HepG2 (cell line): ENCODE measurements around the gene TMEM215. TPM values are rescaled to one million over a fixed set of nuclear protein-coding genes. Genes with fewer than 3 reads are reported as not detected.

ENCODE experiments used
- ATAC-seq: fragments of 200-7000 bp; cut with Tn5 transposase; 3 replicates; pipeline ENCODE4 v1.9.1; 2020; ENCODE audit warnings: mild to moderate bottlenecking, moderate library complexity
- BruUV-seq: library from RNA; stranded (reverse); fragments of 400-500 nt; replicated peaks from 2 replicates; lab custom pipeline; 2021; lab: Mats Ljungman, UMichigan
- CTCF ChIA-PET: fragments of 300-600 bp; formaldehyde crosslinking; extraction: SDS; loops from one replicate; lab custom pipeline; 2021; ENCODE audit warnings: low total read pairs, inconsistent platforms, low intra/inter-chr PET ratio; lab: Yijun Ruan, JAX
- POLR2A ChIA-PET: fragments of 350-600 bp; sonication (Branson Sonifier 250); formaldehyde crosslinking; loops from one replicate; lab custom pipeline; 2020; ENCODE audit warnings: antibody characterized with exemption, inconsistent platforms; lab: Yijun Ruan, JAX
- DNase-seq: peaks from one replicate; pipeline ENCODE4 v3.0.0-alpha.2; 2015; ENCODE audit warnings: low spot score
- FAIRE-seq: peaks from 3 replicates; lab custom pipeline; 2011; peaks lifted over from hg19 to GRCh38; lab: Jason Lieb, UNC
- H2AFZ ChIP-seq: one replicate; pipeline ENCODE4 v1.6.1; 2011; ENCODE audit warnings: low read length, inconsistent platforms
- H3K27ac ChIP-seq: fragments of 300-600 bp; 3 replicates; pipeline ENCODE4 v1.8.0; 2011; ENCODE audit warnings: mixed run types, mild to moderate bottlenecking, mixed read lengths, low read length, inconsistent platforms; ENCODE audit not compliant: insufficient read depth; ENCODE audit errors: extremely low read length
- H3K27me3 ChIP-seq, 2 experiments: fragments of 200-600 bp in 1 of 2; 2 replicates in 1 of 2; 3 replicates in 1 of 2; pipeline versions ENCODE4 v1.6.0 to v1.8.0; 2011; ENCODE audit warnings: low read length in 2 of 2, mild to moderate bottlenecking in 2 of 2, moderate library complexity in 2 of 2, inconsistent platforms in 1 of 2; ENCODE audit not compliant: insufficient read depth in 2 of 2, control insufficient read depth in 1 of 2
- H3K36me3 ChIP-seq, 2 experiments: fragments of 200-600 bp in 1 of 2; replicated peaks in 1 of 2; 2 replicates in 1 of 2; 3 replicates in 1 of 2; pipeline versions ENCODE4 v1.5.1 to v1.8.0; 2011; ENCODE audit warnings: low read length in 2 of 2, inconsistent platforms in 1 of 2; ENCODE audit not compliant: insufficient read depth in 2 of 2, control insufficient read depth in 1 of 2
- H3K4me1 ChIP-seq: 2 replicates; pipeline ENCODE4 v1.5.1; 2012; ENCODE audit warnings: low read length, inconsistent platforms; ENCODE audit not compliant: insufficient read depth
- H3K4me2 ChIP-seq: 2 replicates; pipeline ENCODE4 v1.6.0; 2011; ENCODE audit warnings: low read depth, low read length, inconsistent platforms
- H3K4me3 ChIP-seq, 3 experiments: fragments of 200-600 bp in 1 of 3; sonication (generic), shearing (Covaris generic) in 1 of 3; replicated peaks in 1 of 3; 2 replicates each; pipeline ENCODE4 v1.5.1; 2011 to 2016; ENCODE audit warnings: low read length in 3 of 3, inconsistent platforms in 2 of 3, low read depth in 2 of 3, mild to moderate bottlenecking in 2 of 3, control low read depth in 1 of 3, mixed read lengths in 1 of 3; ENCODE audit not compliant: insufficient read depth in 1 of 3
- H3K79me2 ChIP-seq: one replicate; pipeline ENCODE4 v1.6.1; 2011; ENCODE audit warnings: low read length, inconsistent platforms; ENCODE audit not compliant: insufficient read depth
- H3K9ac ChIP-seq: 2 replicates; pipeline ENCODE4 v1.6.0; 2011; ENCODE audit warnings: mild to moderate bottlenecking, low read depth, low read length, inconsistent platforms; ENCODE audit not compliant: insufficient read depth
- H3K9me3 ChIP-seq: 2 replicates; pipeline ENCODE4 v1.5.1; 2012; ENCODE audit warnings: mild to moderate bottlenecking, low read length
- H4K20me1 ChIP-seq: 2 replicates; pipeline ENCODE4 v1.6.0; 2011; ENCODE audit warnings: inconsistent platforms, mild to moderate bottlenecking, low read length, moderate library complexity; ENCODE audit not compliant: insufficient read depth
- BORCS8-MEF2B ChIP-seq: sonication (generic); formaldehyde crosslinking; IDR thresholded peaks from 2 replicates; pipeline ENCODE4 v1.8.0; 2022; ENCODE audit warnings: mild to moderate bottlenecking, missing genetic modification reagents
- BRD4 ChIP-seq: sonication (generic); formaldehyde crosslinking; IDR thresholded peaks from 2 replicates; pipeline ENCODE4 v1.4.0; 2020; ENCODE audit warnings: missing genetic modification reagents
- ELF4 ChIP-seq: sonication (generic); formaldehyde crosslinking; IDR thresholded peaks from 2 replicates; pipeline ENCODE4 v1.5.0; 2020; ENCODE audit warnings: missing genetic modification reagents, mild to moderate bottlenecking, moderate library complexity, borderline replicate concordance
- FOXJ3 ChIP-seq: sonication (generic); formaldehyde crosslinking; IDR thresholded peaks from 2 replicates; pipeline ENCODE4 v1.4.0; 2020; ENCODE audit warnings: missing genetic modification reagents, mild to moderate bottlenecking, borderline replicate concordance
- GLMP ChIP-seq: sonication (generic); formaldehyde crosslinking; IDR thresholded peaks from 2 replicates; pipeline ENCODE4 v1.9.0; 2021; ENCODE audit warnings: missing genetic modification reagents, mild to moderate bottlenecking, borderline replicate concordance
- KDM4B ChIP-seq: sonication (generic); formaldehyde crosslinking; IDR thresholded peaks from 2 replicates; pipeline ENCODE4 v1.4.0; 2020; ENCODE audit warnings: missing genetic modification reagents
- MXI1 ChIP-seq: IDR thresholded peaks from 3 replicates; pipeline ENCODE4 v1.6.1; 2012; ENCODE audit warnings: low read depth, low read length, inconsistent platforms, borderline replicate concordance
- RBM22 ChIP-seq: fragments of 200-400 bp; formaldehyde crosslinking; optimal IDR thresholded peaks from 2 replicates; pipeline ENCODE3; 2017; ENCODE audit warnings: mild to moderate bottlenecking, low read length, moderate library complexity
- SAFB2 ChIP-seq: sonication (generic); formaldehyde crosslinking; IDR thresholded peaks from 2 replicates; pipeline ENCODE4 v1.5.1; 2020; ENCODE audit warnings: missing genetic modification reagents, low read depth, mild to moderate bottlenecking, borderline replicate concordance
- SP140L ChIP-seq: sonication (generic); formaldehyde crosslinking; IDR thresholded peaks from 2 replicates; pipeline ENCODE4 v1.4.0; 2020; ENCODE audit warnings: missing genetic modification reagents, borderline replicate concordance
- SRY ChIP-seq: sonication (generic); formaldehyde crosslinking; IDR thresholded peaks from 2 replicates; pipeline ENCODE4 v1.8.0; 2022; ENCODE audit warnings: mild to moderate bottlenecking, missing genetic modification reagents
- SUZ12 ChIP-seq: fragments of 150-350 bp; IDR thresholded peaks from 2 replicates; pipeline ENCODE4 v1.6.1; 2014; ENCODE audit warnings: low read depth, low read length
- ZBTB20 ChIP-seq: sonication (generic); formaldehyde crosslinking; IDR thresholded peaks from 2 replicates; pipeline ENCODE4 v1.8.1; 2023; ENCODE audit warnings: missing genetic modification reagents, low read depth, mild to moderate bottlenecking, borderline replicate concordance
- ZBTB49 ChIP-seq: sonication (generic); formaldehyde crosslinking; IDR thresholded peaks from 2 replicates; pipeline ENCODE4 v1.4.0; 2020; ENCODE audit warnings: missing genetic modification reagents, borderline replicate concordance
- ZFP36L1 ChIP-seq: sonication (generic); formaldehyde crosslinking; IDR thresholded peaks from 2 replicates; pipeline ENCODE4 v1.8.0; 2022; ENCODE audit warnings: mild to moderate bottlenecking, missing genetic modification reagents, moderate library complexity
- ZKSCAN8 ChIP-seq: IDR thresholded peaks from 2 replicates; pipeline ENCODE4 v1.6.1; 2016; ENCODE audit warnings: borderline replicate concordance, missing genetic modification reagents, missing compliant biosample characterization
- ZNF281 ChIP-seq: sonication (generic); formaldehyde crosslinking; IDR thresholded peaks from 2 replicates; pipeline ENCODE4 v1.4.0; 2020; ENCODE audit warnings: missing genetic modification reagents, borderline replicate concordance
- ZNF296 ChIP-seq: sonication (generic); formaldehyde crosslinking; conservative IDR thresholded peaks from 2 replicates; pipeline ENCODE4 v1.5.0; 2020; ENCODE audit warnings: mild to moderate bottlenecking, missing genetic modification reagents
- ZNF691 ChIP-seq: sonication (generic); formaldehyde crosslinking; IDR thresholded peaks from 2 replicates; pipeline ENCODE4 v1.4.0; 2020; ENCODE audit warnings: missing genetic modification reagents, low read depth, mild to moderate bottlenecking, borderline replicate concordance
- WGBS: methylation state at CpG from one replicate; pipeline ENCODE4 v1.1.6; 2017; ENCODE audit warnings: low lambda C conversion rate; 5-methylcytosine and 5-hydroxymethylcytosine counted together
- in situ Hi-C: cut with HindIII; loops from 2 replicates; pipeline ENCODE4 v1.10.0; 2017; ENCODE audit warnings: low pct_unique_long_range_greater_than_20kb; ENCODE audit not compliant: extremely low pct_ligation_motif_present
- intact Hi-C: fragments of 100-400 bp; cut with micrococcal nuclease; formaldehyde crosslinking; loops from one replicate; pipeline ENCODE4 v1.10.0; 2022; ENCODE audit not compliant: unreplicated experiment
- polyA plus RNA-seq, 8 experiments: library from polyadenylated mRNA; depleted of rRNA in 3 of 8; stranded (reverse) in 7 of 8; unstranded in 1 of 8; fragments of >200 nt; fragmentation: Illumina TruSeq in 4 of 8; extraction: Trizol in 4 of 8; gene quantifications; 2 replicates each; pipeline versions ENCODE4 v1.2.1 to v1.2.3, GENCODE V29; 2011 to 2016; ENCODE audit warnings: low read depth in 4 of 8, missing spikeins in 1 of 8, mixed read lengths in 1 of 8; ENCODE audit not compliant: insufficient read depth in 1 of 8
- total RNA-seq, 5 experiments: library from RNA; depleted of rRNA; stranded (reverse); fragments of >200 nt; fragmentation: Illumina TruSeq; extraction: Trizol; gene quantifications; 2 replicates each; pipeline ENCODE4 v1.2.3, GENCODE V29; 2016; ENCODE audit warnings: low read depth in 1 of 5

TMEM215 gene
- total and polyA plus RNA-seq, 2 of the 13 experiments (the other 11 are each of a cell fraction or from before 2014, with no cell fraction given): not detected

DNA sequence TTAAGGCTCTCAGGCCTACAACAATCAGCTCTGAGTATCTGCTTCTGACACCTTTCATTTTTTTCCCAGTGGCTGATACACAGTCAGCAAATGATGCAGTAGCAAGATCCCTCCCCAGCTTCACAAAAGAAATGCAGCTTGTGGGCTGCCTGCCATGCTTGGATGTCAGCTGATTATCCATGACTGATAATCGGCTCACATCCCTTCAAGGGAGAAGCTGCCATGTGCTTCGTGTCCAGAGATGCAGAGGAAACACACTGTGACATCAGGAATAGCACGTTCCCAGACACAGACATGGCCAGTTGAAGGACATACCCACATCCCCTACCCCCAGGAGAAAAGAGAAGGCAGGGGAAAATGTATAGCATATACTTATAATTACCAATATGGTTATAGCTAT lies 27.9 kb downstream of the TMEM215 start:
- H4K20me1 ChIP-seq: no peaks in the 10 kb centered on the region
- ATAC-seq: no peak
- FAIRE-seq: no peak
- H3K4me3 ChIP-seq: no peak overlapping the region
- peaks cover 0 to 10% of the 10 kb centered on the region in 2 experiments; a peak in 3 of 5 replicates for H3K27me3 ChIP-seq
- ChIA-PET POLR2A (no interaction called here), CTCF (no interaction called here)
- 3% methylated on average over 3 of the region's 3 CpGs for WGBS
- DNase-seq: no peak
- no peaks in the 10 kb centered on the region for H3K36me3 ChIP-seq
- H3K4me2 ChIP-seq: no peak overlapping the region
- no peaks in the 10 kb centered on the region for H3K79me2 ChIP-seq
- in situ Hi-C loops (no loop called here), intact Hi-C loops (loop anchor here (10.0 kb wide), 1 partner anchor 146 kb away; no protein-coding TSS in a partner anchor)
- H2AFZ ChIP-seq: no peak overlapping the region
- H3K9ac ChIP-seq: no peak overlapping the region
- H3K9me3 ChIP-seq: peaks cover 20% of the 10 kb centered on the region
- H3K27ac ChIP-seq: no peak overlapping the region
- H3K4me1 ChIP-seq: no peaks in the 10 kb centered on the region
- no TSS peak for BruUV-seq
- TF ChIP-seq SRY (CRISPR knock-in tag) (no peak), SAFB2 (CRISPR knock-in tag) (no peak), ZNF281 (CRISPR knock-in tag) (no peak), ZBTB20 (CRISPR knock-in tag) (no peak), MXI1 (no peak), RBM22 (no peak), ZNF691 (CRISPR knock-in tag) (no peak), ZBTB49 (CRISPR knock-in tag) (no peak), ZFP36L1 (no peak), BORCS8-MEF2B (CRISPR knock-in tag) (no peak), SP140L (no peak), ZNF296 (no peak), SUZ12 (no peak), ELF4 (CRISPR knock-in tag) (no peak), KDM4B (CRISPR knock-in tag) (no peak), FOXJ3 (CRISPR knock-in tag) (no peak), BRD4 (no peak), ZKSCAN8 (no peak), GLMP (CRISPR knock-in tag) (no peak)
